ENCODE data around the gene DUSP2.

The DUSP2 gene

GRCh38 chr2:96131813-96132745 lies 13.2 kb downstream of the DUSP2 start:
- no peak for DNase-seq (ENCODE audit: low read depth in 3 of 3, low spot score in 1 of 3)

GRCh38 chr2:96131152-96131812 lies 14.0 kb downstream of the DUSP2 start:
- DNase-seq (ENCODE audit: low read depth in 3 of 3, low spot score in 1 of 3): no peak

GRCh38 chr2:96130483-96130882 lies 14.8 kb downstream of the DUSP2 start:
- no peak for DNase-seq (ENCODE audit: low read depth in 3 of 3, low spot score in 1 of 3)

- DNase-seq (ENCODE audit: low read depth in 3 of 3, low spot score in 1 of 3): no peak
These were observed 15.6 kb downstream of the DUSP2 start for GRCh38 chr2:96129528-96130120.

GRCh38 chr2:96128456-96128855 lies 16.8 kb downstream of the DUSP2 start:
- no peak for DNase-seq (ENCODE audit: low read depth in 3 of 3, low spot score in 1 of 3)

GRCh38 chr2:96124406-96125265 lies 20.6 kb downstream of the DUSP2 start:
- no peak for DNase-seq (ENCODE audit: low read depth in 3 of 3, low spot score in 1 of 3)

GRCh38 chr2:96123936-96124335 lies 21.3 kb downstream of the DUSP2 start:
- DNase-seq (ENCODE audit: low read depth in 3 of 3, low spot score in 1 of 3): no peak

- DNase-seq (ENCODE audit: low read depth in 3 of 3, low spot score in 1 of 3): no peak
These were observed 21.9 kb downstream of the DUSP2 start for GRCh38 chr2:96123290-96123689.

GRCh38 chr2:96122391-96122790 lies 22.8 kb downstream of the DUSP2 start:
- no peak for DNase-seq (ENCODE audit: low read depth in 3 of 3, low spot score in 1 of 3)

- no peak for DNase-seq (ENCODE audit: low read depth in 3 of 3, low spot score in 1 of 3)
These were observed 23.8 kb downstream of the DUSP2 start for GRCh38 chr2:96121414-96121813.

GRCh38 chr2:96120991-96121390 lies 24.2 kb downstream of the DUSP2 start:
- no peak for DNase-seq (ENCODE audit: low read depth in 3 of 3, low spot score in 1 of 3)

- no peak for DNase-seq (ENCODE audit: low read depth in 3 of 3, low spot score in 1 of 3)
These were observed 25.0 kb downstream of the DUSP2 start for GRCh38 chr2:96120091-96120720.

GRCh38 chr2:96119389-96119751 lies 25.9 kb downstream of the DUSP2 start:
- no peak for DNase-seq (ENCODE audit: low read depth in 3 of 3, low spot score in 1 of 3)

GRCh38 chr2:96118698-96119388 lies 26.4 kb downstream of the DUSP2 start:
- no peak for DNase-seq (ENCODE audit: low read depth in 3 of 3, low spot score in 1 of 3)

GRCh38 chr2:96117701-96118588 lies 27.3 kb downstream of the DUSP2 start:
- no peak for DNase-seq (ENCODE audit: low read depth in 3 of 3, low spot score in 1 of 3)

GRCh38 chr2:96116879-96117533 lies 28.2 kb downstream of the DUSP2 start:
- peak in 1 of 3 donors; percentile 62 for DNase-seq (ENCODE audit: low read depth in 3 of 3, low spot score in 1 of 3)

GRCh38 chr2:96116424-96116878 lies 28.8 kb downstream of the DUSP2 start, which contains the start of gene ADRA2B:
TSS of gene ADRA2B (minus strand) at chr2:96116571. CDS start at chr2:96116149, 422 bp downstream.
- peak; percentile 45 to 78 (median 64) for DNase-seq (ENCODE audit: low read depth in 3 of 3, low spot score in 1 of 3)
